ENCODE data around the gene E2F4. TPM values are rescaled to one million over a fixed set of nuclear protein-coding genes. Genes with fewer than 3 reads are reported as not detected.

Gene E2F4
- total and polyA plus RNA-seq, 9 of the 15 experiments (the other 6 are each of a cell fraction or from before 2014, with no cell fraction given), result 9.7 to 139 (median 106) TPM

DNA sequence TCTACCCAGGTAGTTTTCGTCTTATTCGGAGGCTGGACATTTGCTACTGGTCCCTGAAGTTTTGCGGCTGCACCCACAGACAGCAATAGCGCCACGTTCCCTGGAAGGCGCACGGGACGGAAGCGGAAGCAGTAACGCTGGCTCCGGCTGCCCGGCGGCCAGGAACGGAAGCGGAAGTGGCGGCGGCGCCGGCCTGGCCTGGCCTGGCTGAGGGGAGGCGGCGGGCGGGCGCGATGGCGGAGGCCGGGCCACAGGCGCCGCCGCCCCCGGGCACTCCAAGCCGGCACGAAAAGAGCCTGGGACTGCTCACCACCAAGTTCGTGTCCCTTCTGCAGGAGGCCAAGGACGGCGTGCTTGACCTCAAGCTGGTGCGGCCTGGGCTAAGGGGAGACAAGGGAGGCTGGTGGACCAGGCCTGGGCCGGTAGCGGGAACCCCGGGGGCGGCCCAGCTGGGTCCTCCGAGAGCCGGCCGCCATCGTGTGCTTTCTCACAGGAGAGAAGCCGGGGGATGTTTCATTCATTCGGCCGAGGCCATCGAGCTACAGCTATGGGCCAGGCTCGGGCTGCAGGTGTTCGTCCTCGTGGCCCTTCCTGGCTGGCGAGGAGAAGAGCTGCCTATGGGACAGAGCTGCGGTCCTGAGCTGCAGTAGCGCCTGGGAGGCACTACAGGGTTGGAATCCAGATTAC is at the start of gene E2F4 (continued):
- TF ChIP-seq CHCHD3 (CRISPR knock-in tag; IDR thresholded peaks at IDR 0.05) (no peak), ZNF197 (CRISPR knock-in tag; IDR thresholded peaks at IDR 0.05; ENCODE audit: low read depth) (no peak), NRF1 (conservative IDR thresholded peaks at IDR 0.05 in 1 of 2, IDR thresholded peaks at IDR 0.05 in 1 of 2) (peak in 1 of 2 experiments; percentile 34; a peak in 2 of 4 replicates), ZNF184 (CRISPR knock-in tag; IDR thresholded peaks at IDR 0.05) (no peak), RFX5 (IDR thresholded peaks at IDR 0.05; ENCODE audit: low read depth, low read length) (no peak), KAT2B (IDR thresholded peaks at IDR 0.05; ENCODE audit: low read depth, low read length) (no peak), CBFB (CRISPR knock-in tag; IDR thresholded peaks at IDR 0.05) (no peak), IRF2 (CRISPR knock-in tag; IDR thresholded peaks at IDR 0.05) (no peak), MXI1 (IDR thresholded peaks at IDR 0.05; ENCODE audit: low read depth, low read length) (0 out of 2 replicates have a peak, but pooled peaks have one; percentile 50), JUN (IDR thresholded peaks at IDR 0.05; ENCODE audit: borderline replicate concordance, low read depth, low read length) (0 out of 2 replicates have a peak, but pooled peaks have one; percentile 36), JUN (CRISPR knock-in tag; IDR thresholded peaks at IDR 0.05; ENCODE audit: borderline replicate concordance) (0 out of 2 replicates have a peak, but pooled peaks have one; percentile 57), ZNF695 (CRISPR knock-in tag; IDR thresholded peaks at IDR 0.05) (no peak), OTX1 (CRISPR knock-in tag; IDR thresholded peaks at IDR 0.05) (no peak), LEF1 (IDR thresholded peaks at IDR 0.05) (no peak)
- TF ChIP-seq, protein P1, sequence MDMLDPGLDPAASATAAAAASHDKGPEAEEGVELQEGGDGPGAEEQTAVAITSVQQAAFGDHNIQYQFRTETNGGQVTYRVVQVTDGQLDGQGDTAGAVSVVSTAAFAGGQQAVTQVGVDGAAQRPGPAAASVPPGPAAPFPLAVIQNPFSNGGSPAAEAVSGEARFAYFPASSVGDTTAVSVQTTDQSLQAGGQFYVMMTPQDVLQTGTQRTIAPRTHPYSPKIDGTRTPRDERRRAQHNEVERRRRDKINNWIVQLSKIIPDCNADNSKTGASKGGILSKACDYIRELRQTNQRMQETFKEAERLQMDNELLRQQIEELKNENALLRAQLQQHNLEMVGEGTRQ (CRISPR knock-in tag; IDR thresholded peaks at IDR 0.05), result no peak
- TF ChIP-seq, protein P2, sequence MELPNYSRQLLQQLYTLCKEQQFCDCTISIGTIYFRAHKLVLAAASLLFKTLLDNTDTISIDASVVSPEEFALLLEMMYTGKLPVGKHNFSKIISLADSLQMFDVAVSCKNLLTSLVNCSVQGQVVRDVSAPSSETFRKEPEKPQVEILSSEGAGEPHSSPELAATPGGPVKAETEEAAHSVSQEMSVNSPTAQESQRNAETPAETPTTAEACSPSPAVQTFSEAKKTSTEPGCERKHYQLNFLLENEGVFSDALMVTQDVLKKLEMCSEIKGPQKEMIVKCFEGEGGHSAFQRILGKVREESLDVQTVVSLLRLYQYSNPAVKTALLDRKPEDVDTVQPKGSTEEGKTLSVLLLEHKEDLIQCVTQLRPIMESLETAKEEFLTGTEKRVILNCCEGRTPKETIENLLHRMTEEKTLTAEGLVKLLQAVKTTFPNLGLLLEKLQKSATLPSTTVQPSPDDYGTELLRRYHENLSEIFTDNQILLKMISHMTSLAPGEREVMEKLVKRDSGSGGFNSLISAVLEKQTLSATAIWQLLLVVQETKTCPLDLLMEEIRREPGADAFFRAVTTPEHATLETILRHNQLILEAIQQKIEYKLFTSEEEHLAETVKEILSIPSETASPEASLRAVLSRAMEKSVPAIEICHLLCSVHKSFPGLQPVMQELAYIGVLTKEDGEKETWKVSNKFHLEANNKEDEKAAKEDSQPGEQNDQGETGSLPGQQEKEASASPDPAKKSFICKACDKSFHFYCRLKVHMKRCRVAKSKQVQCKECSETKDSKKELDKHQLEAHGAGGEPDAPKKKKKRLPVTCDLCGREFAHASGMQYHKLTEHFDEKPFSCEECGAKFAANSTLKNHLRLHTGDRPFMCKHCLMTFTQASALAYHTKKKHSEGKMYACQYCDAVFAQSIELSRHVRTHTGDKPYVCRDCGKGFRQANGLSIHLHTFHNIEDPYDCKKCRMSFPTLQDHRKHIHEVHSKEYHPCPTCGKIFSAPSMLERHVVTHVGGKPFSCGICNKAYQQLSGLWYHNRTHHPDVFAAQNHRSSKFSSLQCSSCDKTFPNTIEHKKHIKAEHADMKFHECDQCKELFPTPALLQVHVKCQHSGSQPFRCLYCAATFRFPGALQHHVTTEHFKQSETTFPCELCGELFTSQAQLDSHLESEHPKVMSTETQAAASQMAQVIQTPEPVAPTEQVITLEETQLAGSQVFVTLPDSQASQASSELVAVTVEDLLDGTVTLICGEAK (IDR thresholded peaks at IDR 0.05), result peak; percentile 96
- TF ChIP-seq, protein P2 (CRISPR knock-in tag; IDR thresholded peaks at IDR 0.05), result no peak
- TF ChIP-seq, protein P3, sequence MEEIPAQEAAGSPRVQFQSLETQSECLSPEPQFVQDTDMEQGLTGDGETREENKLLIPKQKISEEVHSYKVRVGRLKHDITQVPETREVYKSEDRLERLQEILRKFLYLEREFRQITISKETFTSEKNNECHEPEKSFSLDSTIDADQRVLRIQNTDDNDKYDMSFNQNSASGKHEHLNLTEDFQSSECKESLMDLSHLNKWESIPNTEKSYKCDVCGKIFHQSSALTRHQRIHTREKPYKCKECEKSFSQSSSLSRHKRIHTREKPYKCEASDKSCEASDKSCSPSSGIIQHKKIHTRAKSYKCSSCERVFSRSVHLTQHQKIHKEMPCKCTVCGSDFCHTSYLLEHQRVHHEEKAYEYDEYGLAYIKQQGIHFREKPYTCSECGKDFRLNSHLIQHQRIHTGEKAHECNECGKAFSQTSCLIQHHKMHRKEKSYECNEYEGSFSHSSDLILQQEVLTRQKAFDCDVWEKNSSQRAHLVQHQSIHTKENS (CRISPR knock-in tag; IDR thresholded peaks at IDR 0.05), result no peak
